RWPE1 (cell line): Measurements from ENCODE around the gene RASL10B.

Experiments used
- CTCF ChIA-PET: fragments of 350-600 bp; sonication (Branson Sonifier 250); formaldehyde crosslinking; extraction: SDS; loops from one replicate; lab custom pipeline; 2021; lab: Yijun Ruan, JAX
- POLR2A ChIA-PET: fragments of 400-600 bp; formaldehyde crosslinking; extraction: SDS; loops from one replicate; lab custom pipeline; 2020; ENCODE audit warnings: antibody characterized with exemption; ENCODE audit not compliant: low non-redundant PET; lab: Yijun Ruan, JAX
- DNase-seq: peaks from one replicate; pipeline ENCODE4 v3.0.0; 2012; ENCODE audit warnings: low spot score
- H3K27ac ChIP-seq: fragments of 450-650 bp; 2 replicates; pipeline ENCODE4 v1.5.1; 2017
- CTCF ChIP-seq: fragments of 450-650 bp; conservative IDR thresholded peaks from 2 replicates; pipeline ENCODE4 v1.5.1; 2017; ENCODE audit warnings: low read depth, mild to moderate bottlenecking

The RASL10B gene

DNA sequence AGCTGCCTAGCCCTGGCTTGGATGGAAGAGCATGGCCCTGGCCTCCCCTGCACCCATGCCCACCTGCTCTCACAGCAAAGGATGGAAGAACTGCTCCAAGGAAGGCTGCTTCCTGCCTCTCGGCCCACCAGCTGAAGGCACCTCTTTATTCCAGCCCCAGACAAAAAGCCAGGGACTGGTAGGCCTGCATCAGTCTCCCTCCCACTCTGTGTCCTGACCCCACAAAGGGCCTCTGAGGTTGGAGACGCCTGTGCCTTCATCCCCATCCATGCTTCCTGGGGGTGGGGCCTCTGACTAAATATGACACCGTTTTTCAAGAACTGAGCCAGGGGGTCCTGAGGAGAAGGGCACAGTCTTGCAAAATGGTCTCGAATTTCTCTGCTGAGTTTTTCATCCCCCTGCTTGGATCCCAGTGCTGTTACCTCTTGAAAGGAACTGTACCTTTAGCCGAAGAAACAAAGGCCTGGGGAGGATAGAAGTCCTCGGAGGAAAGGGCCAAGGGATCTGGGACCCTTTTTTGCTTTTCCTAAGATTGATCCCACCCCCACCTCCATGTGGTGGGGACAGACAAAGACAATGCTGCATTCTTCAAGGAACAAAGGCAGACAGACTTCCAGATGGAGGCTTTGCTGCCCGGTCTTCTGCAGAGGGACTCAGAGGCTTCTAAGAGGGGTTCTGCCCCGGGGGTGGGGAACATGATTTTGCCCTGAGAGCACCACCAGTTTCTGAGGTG is 34.5 kb downstream of the RASL10B start:
- POLR2A ChIA-PET: no interaction called here
- peak overlapping the region; percentile 37 for H3K27ac ChIP-seq
- CTCF ChIA-PET: interaction anchor here (0.6 to 4.7 kb wide), 5 partner anchors 11 to 43 kb away, joined by 3 to 71 read pairs (median 8); partner anchors contain the start of gene TAF15
- TF ChIP-seq CTCF: no peak
- no peak for DNase-seq

GRCh38 chr17:35766489-35766877 is 35.0 kb downstream of the RASL10B start:
- ChIA-PET POLR2A (no interaction called here), CTCF (interaction anchor here (0.6 to 4.7 kb wide), 5 partner anchors 11 to 250 kb away, joined by 3 to 71 read pairs (median 8); partner anchors contain the start of gene TAF15)
- no peak for TF ChIP-seq CTCF
- no peak overlapping the region for H3K27ac ChIP-seq
- DNase-seq: no peak

DNA sequence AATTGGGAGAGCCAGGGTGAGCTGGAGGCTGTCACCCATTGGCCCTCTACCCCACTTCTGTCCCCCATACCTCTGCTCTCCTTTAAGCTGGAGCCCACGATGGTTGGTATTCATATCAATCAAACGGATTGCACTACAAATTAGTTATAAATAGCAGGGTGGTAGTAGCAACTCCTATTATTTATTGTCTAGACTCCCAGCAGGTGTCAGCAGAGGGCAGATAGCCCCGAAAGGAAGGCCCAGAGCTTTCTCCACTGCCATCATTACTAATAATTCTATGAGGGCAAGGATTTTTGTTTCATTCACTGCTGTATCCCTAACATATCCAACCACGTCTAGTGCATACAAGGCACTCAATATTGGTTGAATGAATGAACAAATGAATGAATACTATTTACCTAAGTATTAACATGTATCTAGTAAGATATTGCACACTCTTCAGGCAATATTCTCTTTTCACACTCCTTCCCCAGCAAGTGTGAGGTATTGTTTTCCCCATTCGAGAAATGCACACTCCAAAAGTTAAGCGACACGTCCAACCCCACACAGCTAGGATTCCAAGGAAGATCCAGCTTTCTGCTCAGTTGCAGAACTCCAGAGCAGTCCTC is 35.6 kb downstream of the RASL10B start:
- ChIA-PET CTCF (interaction anchor here (0.5 to 4.7 kb wide), 11 partner anchors 10 to 250 kb away, joined by 3 to 71 read pairs (median 5); partner anchors contain the start of gene TAF15), POLR2A (no interaction called here)

DNA sequence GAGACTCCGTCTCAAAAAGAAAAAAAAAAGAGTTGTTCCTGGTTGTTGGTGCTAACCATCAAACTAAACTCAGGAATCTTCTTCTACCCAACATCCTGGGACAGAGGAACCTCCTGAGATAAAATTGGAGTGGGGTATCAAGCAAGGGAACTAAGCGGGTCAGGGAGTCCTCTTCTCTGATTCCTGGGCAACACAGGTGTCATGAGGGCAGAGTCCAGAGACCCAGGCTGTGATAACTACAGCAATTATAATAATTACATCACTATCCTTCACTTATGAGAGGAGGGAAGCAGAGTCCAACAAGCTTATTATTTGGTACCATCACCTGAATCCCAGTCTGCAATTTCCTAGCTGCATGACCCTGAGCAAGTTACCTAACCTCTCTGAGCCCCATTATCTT is 37.4 kb downstream of the RASL10B start:
- no peak for TF ChIP-seq CTCF
- POLR2A ChIA-PET: interaction anchor here (0.6 kb wide), 1 partner anchor 40 kb away, joined by 4 read pairs; the partner anchor contains the start of gene TAF15
- CTCF ChIA-PET: interaction anchor here (0.6 kb wide), 1 partner anchor 35 kb away, joined by 3 read pairs; no protein-coding TSS in a partner anchor
- DNase-seq: no peak
- no peak overlapping the region for H3K27ac ChIP-seq

More for the DNA sequence above, 35.6 kb downstream of the RASL10B start:
- peak; percentile 76 for TF ChIP-seq CTCF
- peak; percentile 71 for DNase-seq
- H3K27ac ChIP-seq: no peak overlapping the region

- ChIA-PET CTCF (interaction anchor here (0.6 to 1.2 kb wide), 4 partner anchors 19 to 777 kb away, joined by 3 to 4 read pairs (median 4); partner anchors contain the start of gene TAF15), POLR2A (no interaction called here)
- peak overlapping the region; percentile 15; the same call in 1 of the 2 replicates for H3K27ac ChIP-seq
- DNase-seq: no peak
- peak; percentile 38; the same call in 1 of the 2 replicates for TF ChIP-seq CTCF
Measured at GRCh38 chr17:35769895-35770486, 38.6 kb downstream of the RASL10B start.

DNA sequence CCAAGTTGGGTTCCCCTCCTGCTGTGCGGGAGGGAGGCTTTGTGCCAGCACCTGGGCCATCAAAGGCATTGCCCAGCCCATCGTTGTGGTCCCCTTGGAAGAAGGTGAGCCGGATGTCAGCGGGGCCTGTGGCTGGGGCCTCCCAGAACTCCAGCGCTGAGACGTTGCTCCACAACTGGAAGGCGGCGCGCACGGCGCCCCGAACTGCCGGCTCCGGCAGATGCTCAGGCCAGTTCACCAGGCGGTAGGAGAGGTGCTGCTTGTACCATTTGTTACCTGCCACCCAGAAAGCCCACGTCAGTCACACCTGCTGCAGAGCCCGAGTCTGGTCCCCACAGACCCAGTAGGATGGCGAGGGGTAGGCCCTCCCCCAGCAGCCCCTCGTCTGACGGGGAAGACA is 41.7 kb downstream of the RASL10B start:
- ChIA-PET CTCF (interaction anchor here (1.7 kb wide), 1 partner anchor 9 kb away, joined by 6 read pairs; no protein-coding TSS in a partner anchor), POLR2A (no interaction called here)
- no peak for DNase-seq
- peak overlapping the region; percentile 98 for H3K27ac ChIP-seq
- no peak for TF ChIP-seq CTCF
